ENCODE measurements around the gene DMD.

Gene DMD

GRCh38 chrX:33128048-33128805, 83.1 kb downstream of the DMD start:
- no peak for TF ChIP-seq POLR2AphosphoS5 (IDR thresholded peaks at IDR 0.05; ENCODE audit: low read depth, low read length)
- TF ChIP-seq SIN3A (IDR thresholded peaks at IDR 0.05; ENCODE audit: borderline replicate concordance, insufficient read depth, low read length): no peak
- TF ChIP-seq TAF1 (IDR thresholded peaks at IDR 0.05; ENCODE audit: borderline replicate concordance, insufficient read depth, low read length): no peak
- TF ChIP-seq REST (IDR thresholded peaks at IDR 0.05; ENCODE audit: insufficient read depth in 1 of 2, low read depth in 2 of 2, low read length in 2 of 2): no peak
- TF ChIP-seq FOXP2 (optimal IDR thresholded peaks at IDR 0.05; ENCODE audit: borderline replicate concordance, extremely low read depth, extremely low read length, insufficient read depth): no peak

GRCh38 chrX:33126469-33126868, 84.9 kb downstream of the DMD start:
- TF ChIP-seq POLR2AphosphoS5 (IDR thresholded peaks at IDR 0.05; ENCODE audit: low read depth, low read length) (no peak), SIN3A (IDR thresholded peaks at IDR 0.05; ENCODE audit: borderline replicate concordance, insufficient read depth, low read length) (no peak), FOXP2 (optimal IDR thresholded peaks at IDR 0.05; ENCODE audit: borderline replicate concordance, extremely low read depth, extremely low read length, insufficient read depth) (no peak), TAF1 (IDR thresholded peaks at IDR 0.05; ENCODE audit: borderline replicate concordance, insufficient read depth, low read length) (no peak), REST (IDR thresholded peaks at IDR 0.05; ENCODE audit: insufficient read depth in 1 of 2, low read depth in 2 of 2, low read length in 2 of 2) (no peak)

- TF ChIP-seq SIN3A (IDR thresholded peaks at IDR 0.05; ENCODE audit: borderline replicate concordance, insufficient read depth, low read length): no peak
- TF ChIP-seq REST (IDR thresholded peaks at IDR 0.05; ENCODE audit: insufficient read depth in 1 of 2, low read depth in 2 of 2, low read length in 2 of 2): no peak
- no peak for TF ChIP-seq POLR2AphosphoS5 (IDR thresholded peaks at IDR 0.05; ENCODE audit: low read depth, low read length)
- no peak for TF ChIP-seq FOXP2 (optimal IDR thresholded peaks at IDR 0.05; ENCODE audit: borderline replicate concordance, extremely low read depth, extremely low read length, insufficient read depth)
- TF ChIP-seq TAF1 (IDR thresholded peaks at IDR 0.05; ENCODE audit: borderline replicate concordance, insufficient read depth, low read length): no peak
These were observed 101.5 kb downstream of the DMD start for GRCh38 chrX:33109858-33110257.

GRCh38 chrX:33106737-33107136, 104.6 kb downstream of the DMD start:
- TF ChIP-seq POLR2AphosphoS5 (IDR thresholded peaks at IDR 0.05; ENCODE audit: low read depth, low read length) (no peak), SIN3A (IDR thresholded peaks at IDR 0.05; ENCODE audit: borderline replicate concordance, insufficient read depth, low read length) (no peak), REST (IDR thresholded peaks at IDR 0.05; ENCODE audit: insufficient read depth in 1 of 2, low read depth in 2 of 2, low read length in 2 of 2) (no peak), FOXP2 (optimal IDR thresholded peaks at IDR 0.05; ENCODE audit: borderline replicate concordance, extremely low read depth, extremely low read length, insufficient read depth) (no peak), TAF1 (IDR thresholded peaks at IDR 0.05; ENCODE audit: borderline replicate concordance, insufficient read depth, low read length) (no peak)
